ENCODE measurements around the gene MPIG6B.

MPIG6B gene

GRCh38 chr6:31762878-31763618 is 39.9 kb downstream of the MPIG6B start:
- no peak overlapping the region for H3K27ac Mint-ChIP-seq

GRCh38 chr6:31763619-31763940 is 40.4 kb downstream of the MPIG6B start:
- H3K4me1 Mint-ChIP-seq: peaks cover 14% of the 10 kb centered on the region
- H3K27ac Mint-ChIP-seq: peak overlapping the region in 1 of 2 donors; percentile 3
- ATAC-seq (no peak), DNase-seq (no peak)
- no peak overlapping the region for H3K4me3 Mint-ChIP-seq
- H3K27me3 Mint-ChIP-seq: no peaks in the 10 kb centered on the region
- no peaks in the 10 kb centered on the region for H3K9me3 Mint-ChIP-seq

More at GRCh38 chr6:31762878-31763618, 39.9 kb downstream of the MPIG6B start:
- ATAC-seq: no peak
- no peaks in the 10 kb centered on the region for H3K9me3 Mint-ChIP-seq
- no peaks in the 10 kb centered on the region for H3K27me3 Mint-ChIP-seq
- peaks cover 17% of the 10 kb centered on the region for H3K4me1 Mint-ChIP-seq
- no peak overlapping the region for H3K4me3 Mint-ChIP-seq
- no peak for DNase-seq

- Mint-ChIP-seq H3K4me3 (no peak overlapping the region), H3K9me3 (no peaks in the 10 kb centered on the region), H3K27ac (no peak overlapping the region), H3K27me3 (no peaks in the 10 kb centered on the region), H3K4me1 (peaks cover 15% of the 10 kb centered on the region)
- ATAC-seq: no peak
- DNase-seq: no peak
Observed at GRCh38 chr6:31764198-31764597, 41.0 kb downstream of the MPIG6B start.

- Mint-ChIP-seq H3K9me3 (no peaks in the 10 kb centered on the region), H3K27ac (no peak overlapping the region), H3K27me3 (no peaks in the 10 kb centered on the region), H3K4me1 (peaks cover 23% of the 10 kb centered on the region), H3K4me3 (no peak overlapping the region)
- DNase-seq (no peak), ATAC-seq (no peak)
Observed at GRCh38 chr6:31765559-31765909, 42.4 kb downstream of the MPIG6B start.

- ATAC-seq (no peak), DNase-seq (no peak)
- Mint-ChIP-seq H3K4me3 (no peak overlapping the region), H3K9me3 (no peaks in the 10 kb centered on the region), H3K4me1 (peaks cover 18% of the 10 kb centered on the region), H3K27me3 (no peaks in the 10 kb centered on the region), H3K27ac (no peak overlapping the region)
Observed at GRCh38 chr6:31765910-31766794, 43.0 kb downstream of the MPIG6B start.

- H3K27me3 Mint-ChIP-seq: no peaks in the 10 kb centered on the region
- peaks cover 24% of the 10 kb centered on the region for H3K4me1 Mint-ChIP-seq
- no peak overlapping the region for H3K4me3 Mint-ChIP-seq
- DNase-seq (no peak), ATAC-seq (no peak)
- H3K27ac Mint-ChIP-seq: peak overlapping the region in 1 of 2 donors; percentile 23
- H3K9me3 Mint-ChIP-seq: no peaks in the 10 kb centered on the region
Observed at GRCh38 chr6:31767096-31767645, 44.0 kb downstream of the MPIG6B start.

GRCh38 chr6:31768363-31769257 is 45.4 kb downstream of the MPIG6B start:
- Mint-ChIP-seq H3K27me3 (no peaks in the 10 kb centered on the region), H3K4me1 (peaks cover 35% of the 10 kb centered on the region), H3K27ac (no peak overlapping the region), H3K4me3 (no peak overlapping the region), H3K9me3 (no peaks in the 10 kb centered on the region)
- ATAC-seq: no peak
- DNase-seq: no peak

- DNase-seq (peak; percentile 82), ATAC-seq (peak; percentile 86)
- Mint-ChIP-seq H3K27ac (peak overlapping the region in 1 of 2 donors; percentile 38), H3K4me1 (peaks cover 46% of the 10 kb centered on the region), H3K27me3 (no peaks in the 10 kb centered on the region), H3K9me3 (no peaks in the 10 kb centered on the region), H3K4me3 (no peak overlapping the region)
Observed at GRCh38 chr6:31769684-31770371, 46.7 kb downstream of the MPIG6B start.

GRCh38 chr6:31770860-31771259 is 47.7 kb downstream of the MPIG6B start:
- ATAC-seq (no peak), DNase-seq (no peak)
- Mint-ChIP-seq H3K27ac (no peak overlapping the region), H3K4me3 (no peak overlapping the region), H3K4me1 (peaks cover 49% of the 10 kb centered on the region), H3K27me3 (peaks cover 8% of the 10 kb centered on the region), H3K9me3 (no peaks in the 10 kb centered on the region)

GRCh38 chr6:31771992-31772358 is 48.8 kb downstream of the MPIG6B start:
- DNase-seq (no peak), ATAC-seq (no peak)
- H3K9me3 Mint-ChIP-seq: no peaks in the 10 kb centered on the region
- H3K4me3 Mint-ChIP-seq: peak overlapping the region in 1 of 2 donors; percentile 70
- peak overlapping the region in 1 of 2 donors; percentile 76 for H3K27ac Mint-ChIP-seq
- H3K27me3 Mint-ChIP-seq: peaks cover 8% of the 10 kb centered on the region
- peaks cover 60% of the 10 kb centered on the region for H3K4me1 Mint-ChIP-seq

GRCh38 chr6:31775184-31775583 is 52.0 kb downstream of the MPIG6B start:
- Mint-ChIP-seq H3K27ac (no peak overlapping the region), H3K9me3 (no peaks in the 10 kb centered on the region), H3K4me1 (peaks cover 61% of the 10 kb centered on the region), H3K4me3 (no peak overlapping the region), H3K27me3 (peaks cover 8% of the 10 kb centered on the region)
- DNase-seq (no peak), ATAC-seq (no peak)

GRCh38 chr6:31775633-31776484 is 52.7 kb downstream of the MPIG6B start:
- Mint-ChIP-seq H3K4me1 (peaks cover 61% of the 10 kb centered on the region), H3K27me3 (peaks cover 8% of the 10 kb centered on the region), H3K4me3 (peak overlapping the region; percentile 71 to 84), H3K27ac (peak overlapping the region; percentile 49 to 91), H3K9me3 (no peaks in the 10 kb centered on the region)
- DNase-seq (no peak), ATAC-seq (no peak)
